Mesendoderm (in vitro differentiated cells): ENCODE results near the gene ADAMTS14.

ENCODE experiments used
- DNase-seq: peaks from one replicate; pipeline ENCODE4 v3.0.0; 2013
- H2AK5ac ChIP-seq: 2 replicates; pipeline ENCODE4 v1.6.1; 2013; ENCODE audit warnings: low read length, inconsistent platforms
- H2BK120ac ChIP-seq: 2 replicates; pipeline ENCODE4 v1.6.1; 2013; ENCODE audit warnings: low read depth, mild to moderate bottlenecking, low read length, moderate library complexity, mixed read lengths
- H2BK15ac ChIP-seq: replicated peaks from 2 replicates; pipeline ENCODE4 v1.6.1; 2013; ENCODE audit warnings: low read depth, mild to moderate bottlenecking, moderate library complexity
- H2BK5ac ChIP-seq: 2 replicates; pipeline ENCODE4 v1.6.1; 2013; ENCODE audit warnings: low read length, inconsistent platforms
- H3K18ac ChIP-seq: 2 replicates; pipeline ENCODE4 v1.6.1; 2013; ENCODE audit warnings: mild to moderate bottlenecking, low read length, mixed read lengths
- H3K23ac ChIP-seq: one replicate; pipeline ENCODE4 v1.6.1; 2013; ENCODE audit warnings: low read length
- H3K27ac ChIP-seq: 2 replicates; pipeline ENCODE4 v1.5.1; 2013; ENCODE audit warnings: low read depth, mild to moderate bottlenecking, inconsistent platforms, low read length, moderate library complexity
- H3K27me3 ChIP-seq: 2 replicates; pipeline ENCODE4 v1.6.1; 2013; ENCODE audit warnings: low read length, control low read depth, mild to moderate bottlenecking, inconsistent platforms; ENCODE audit not compliant: insufficient read depth, poor library complexity
- H3K36me3 ChIP-seq: 2 replicates; pipeline ENCODE4 v1.6.1; 2013; ENCODE audit warnings: low read length, inconsistent platforms; ENCODE audit not compliant: control insufficient read depth, insufficient read depth
- H3K4ac ChIP-seq: one replicate; pipeline ENCODE4 v1.6.1; 2013; ENCODE audit warnings: low read depth, mild to moderate bottlenecking, low read length, moderate library complexity
- H3K4me1 ChIP-seq: 2 replicates; pipeline ENCODE4 v1.6.1; 2013; ENCODE audit warnings: low read depth, low read length, inconsistent platforms; ENCODE audit not compliant: control insufficient read depth
- H3K4me2 ChIP-seq: 2 replicates; pipeline ENCODE4 v1.6.1; 2013; ENCODE audit warnings: low read length
- H3K4me3 ChIP-seq: 2 replicates; pipeline ENCODE4 v1.5.1; 2013; ENCODE audit warnings: mild to moderate bottlenecking, low read length
- H3K56ac ChIP-seq: one replicate; pipeline ENCODE4 v1.6.1; 2013; ENCODE audit warnings: low read length
- H3K79me1 ChIP-seq: 2 replicates; pipeline ENCODE4 v1.6.1; 2013; ENCODE audit warnings: low read length, inconsistent platforms
- H3K79me2 ChIP-seq: 2 replicates; pipeline ENCODE4 v1.6.1; 2013; ENCODE audit warnings: mild to moderate bottlenecking, low read length; ENCODE audit not compliant: control insufficient read depth, insufficient read depth
- H3K9ac ChIP-seq: 2 replicates; pipeline ENCODE4 v1.6.1; 2013; ENCODE audit warnings: low read length, inconsistent platforms
- H4K5ac ChIP-seq: one replicate; pipeline ENCODE4 v1.6.1; 2013; ENCODE audit warnings: low read length
- H4K8ac ChIP-seq: one replicate; pipeline ENCODE4 v1.6.1; 2013; ENCODE audit warnings: low read depth, mild to moderate bottlenecking, control low read depth, low read length, moderate library complexity
- WGBS: extraction: QIAGEN DNeasy Blood & Tissue Kit; methylation state at CpG from one replicate; pipeline ENCODE4 v1.1.7; 2013; ENCODE audit warnings: low lambda C conversion rate, missing lambda C conversion rate; ENCODE audit not compliant: insufficient coverage; ENCODE audit errors: extremely low coverage; 5-methylcytosine and 5-hydroxymethylcytosine counted together

The ADAMTS14 gene

DNA sequence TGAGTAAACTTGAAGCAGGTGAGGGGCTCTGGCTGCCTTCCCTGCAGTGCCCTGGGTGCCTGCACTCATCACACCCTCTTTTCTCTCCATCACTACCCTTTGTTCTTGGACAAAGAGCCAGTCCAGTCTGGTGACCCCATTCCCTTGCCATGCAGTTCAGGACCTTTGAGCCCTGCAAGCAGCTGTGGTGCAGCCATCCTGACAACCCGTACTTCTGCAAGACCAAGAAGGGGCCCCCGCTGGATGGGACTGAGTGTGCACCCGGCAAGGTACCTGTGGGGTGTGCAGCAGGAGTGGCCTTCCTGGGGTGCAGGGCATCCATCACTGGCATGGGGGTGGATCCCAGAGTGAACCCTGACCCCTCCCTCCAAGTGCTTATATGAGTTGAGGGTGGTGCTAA lies 64.2 kb downstream of the ADAMTS14 start:
- Histone ChIP-seq H3K4me1 (no peaks in the 10 kb centered on the region), H4K8ac (no peak overlapping the region), H2AK5ac (no peak overlapping the region), H3K56ac (no peak overlapping the region), H3K4me3 (no peak overlapping the region), H3K9ac (no peak overlapping the region), H4K5ac (no peak overlapping the region), H3K79me2 (no peaks in the 10 kb centered on the region), H3K23ac (no peak overlapping the region), H3K4me2 (no peak overlapping the region), H2BK120ac (no peak overlapping the region), H3K36me3 (no peaks in the 10 kb centered on the region), H3K4ac (no peak overlapping the region), H2BK15ac (no peak overlapping the region), H2BK5ac (no peak overlapping the region), H3K79me1 (no peaks in the 10 kb centered on the region), H3K27me3 (no peaks in the 10 kb centered on the region), H3K18ac (no peak overlapping the region), H3K27ac (no peak overlapping the region)
- WGBS = no CpG with 5 or more reads among the region's 3 CpGs
- DNase-seq = no peak

DNA sequence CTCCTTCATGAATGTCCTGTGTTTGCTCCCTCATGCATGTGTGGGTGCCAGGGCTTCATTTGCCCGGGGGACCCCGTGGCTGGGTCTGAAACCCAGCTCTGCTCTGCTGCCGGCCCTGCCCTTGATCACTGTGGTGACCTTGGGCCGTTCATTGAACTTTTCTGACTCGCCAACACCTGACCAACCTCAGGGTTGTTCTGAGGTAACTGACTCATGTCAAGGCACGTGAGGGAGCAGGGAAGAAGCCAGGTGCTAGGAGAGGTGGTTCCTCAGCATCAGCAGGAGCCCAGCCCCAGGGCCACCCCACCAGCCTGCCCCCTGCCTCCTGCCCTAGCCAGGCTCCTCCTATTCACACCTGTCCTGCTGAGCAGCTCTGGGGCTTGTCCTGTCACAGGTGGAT lies 64.9 kb downstream of the ADAMTS14 start:
- Histone ChIP-seq H3K4ac (no peak overlapping the region), H3K4me3 (no peak overlapping the region), H3K18ac (no peak overlapping the region), H4K8ac (no peak overlapping the region), H3K27ac (no peak overlapping the region), H2BK5ac (no peak overlapping the region), H3K4me2 (no peak overlapping the region), H4K5ac (no peak overlapping the region), H3K79me1 (no peaks in the 10 kb centered on the region), H3K23ac (no peak overlapping the region), H2BK15ac (no peak overlapping the region), H3K36me3 (no peaks in the 10 kb centered on the region), H3K79me2 (no peaks in the 10 kb centered on the region), H2AK5ac (no peak overlapping the region), H2BK120ac (no peak overlapping the region), H3K27me3 (no peaks in the 10 kb centered on the region), H3K4me1 (no peaks in the 10 kb centered on the region), H3K56ac (no peak overlapping the region), H3K9ac (no peak overlapping the region)
- WGBS = no CpG with 5 or more reads among the region's 6 CpGs
- DNase-seq = no peak

DNA sequence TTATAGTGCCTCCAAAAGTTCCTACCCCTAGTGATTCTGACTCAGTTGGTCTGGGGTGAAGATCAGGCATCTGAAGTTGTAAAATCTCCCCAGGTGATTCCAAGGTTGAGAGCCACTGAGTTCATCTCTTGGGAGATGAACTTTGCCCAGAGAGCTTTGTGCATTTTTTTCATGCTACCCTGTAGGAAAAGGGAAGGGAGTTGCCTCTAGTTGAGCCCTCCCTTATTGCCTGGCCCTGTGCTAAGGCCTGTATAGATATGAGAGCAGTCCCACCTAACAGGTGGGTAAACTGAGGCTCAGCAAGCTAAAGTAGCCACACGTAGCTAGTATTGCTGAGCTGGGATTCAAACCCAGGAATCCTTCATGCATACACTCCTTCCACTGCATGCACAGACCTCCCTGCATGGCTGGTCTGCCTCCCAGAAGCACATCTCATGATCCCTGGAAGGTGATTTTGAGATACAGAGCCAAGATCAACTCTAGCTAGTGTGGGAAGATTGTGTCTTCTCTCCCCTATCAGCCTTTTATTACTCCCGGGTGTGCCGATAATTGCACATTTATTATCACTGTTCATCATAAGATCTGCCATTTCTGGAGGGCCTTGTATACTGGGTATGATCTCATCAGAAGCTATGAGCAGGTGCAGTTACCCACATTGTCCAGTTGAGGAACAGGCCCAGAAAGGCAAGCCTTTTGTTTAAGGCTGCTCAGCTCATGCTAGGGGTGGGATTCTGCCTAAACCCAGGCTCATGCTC lies 65.9 kb downstream of the ADAMTS14 start:
- Histone ChIP-seq H3K23ac (no peak overlapping the region), H4K8ac (no peak overlapping the region), H2AK5ac (no peak overlapping the region), H2BK15ac (no peak overlapping the region), H3K56ac (no peak overlapping the region), H4K5ac (no peak overlapping the region), H3K4ac (no peak overlapping the region), H3K4me2 (no peak overlapping the region), H2BK120ac (no peak overlapping the region), H3K36me3 (no peaks in the 10 kb centered on the region), H3K4me3 (no peak overlapping the region), H3K27ac (no peak overlapping the region), H3K9ac (no peak overlapping the region), H3K79me2 (no peaks in the 10 kb centered on the region), H2BK5ac (no peak overlapping the region), H3K79me1 (no peaks in the 10 kb centered on the region), H3K18ac (no peak overlapping the region), H3K4me1 (no peaks in the 10 kb centered on the region), H3K27me3 (no peaks in the 10 kb centered on the region)
- DNase-seq = no peak
- no CpG with 5 or more reads among the region's 3 CpGs for WGBS

DNA sequence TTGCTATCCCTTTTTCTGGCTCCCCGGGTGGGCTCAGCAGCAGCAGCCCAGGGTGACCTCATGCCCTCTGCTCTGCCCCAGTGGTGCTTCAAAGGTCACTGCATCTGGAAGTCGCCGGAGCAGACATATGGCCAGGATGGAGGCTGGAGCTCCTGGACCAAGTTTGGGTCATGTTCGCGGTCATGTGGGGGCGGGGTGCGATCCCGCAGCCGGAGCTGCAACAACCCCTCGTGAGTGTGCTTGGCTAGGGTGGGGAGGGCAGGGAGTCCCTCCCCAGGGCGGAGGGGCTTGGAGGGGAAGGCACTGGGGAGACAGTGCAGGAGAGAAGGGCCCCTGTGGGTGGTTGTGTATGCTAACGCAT lies 66.4 kb downstream of the ADAMTS14 start:
- WGBS = no CpG with 5 or more reads among the region's 12 CpGs
- no peak overlapping the region for H4K8ac ChIP-seq
- H3K27me3 ChIP-seq = no peaks in the 10 kb centered on the region
- no peak overlapping the region for H2AK5ac ChIP-seq
- no peak overlapping the region for H3K4me3 ChIP-seq
- H3K36me3 ChIP-seq = no peaks in the 10 kb centered on the region
- no peak for DNase-seq
- H3K79me1 ChIP-seq = no peaks in the 10 kb centered on the region
- no peak overlapping the region for H3K18ac ChIP-seq
- H2BK15ac ChIP-seq = no peak overlapping the region
- H3K9ac ChIP-seq = no peak overlapping the region
- H3K79me2 ChIP-seq = no peaks in the 10 kb centered on the region
- H4K5ac ChIP-seq = no peak overlapping the region
- no peak overlapping the region for H3K4ac ChIP-seq
- H3K27ac ChIP-seq = no peak overlapping the region
- no peak overlapping the region for H2BK120ac ChIP-seq
- H2BK5ac ChIP-seq = no peak overlapping the region
- H3K56ac ChIP-seq = no peak overlapping the region
- H3K23ac ChIP-seq = no peak overlapping the region
- no peaks in the 10 kb centered on the region for H3K4me1 ChIP-seq
- no peak overlapping the region for H3K4me2 ChIP-seq

DNA sequence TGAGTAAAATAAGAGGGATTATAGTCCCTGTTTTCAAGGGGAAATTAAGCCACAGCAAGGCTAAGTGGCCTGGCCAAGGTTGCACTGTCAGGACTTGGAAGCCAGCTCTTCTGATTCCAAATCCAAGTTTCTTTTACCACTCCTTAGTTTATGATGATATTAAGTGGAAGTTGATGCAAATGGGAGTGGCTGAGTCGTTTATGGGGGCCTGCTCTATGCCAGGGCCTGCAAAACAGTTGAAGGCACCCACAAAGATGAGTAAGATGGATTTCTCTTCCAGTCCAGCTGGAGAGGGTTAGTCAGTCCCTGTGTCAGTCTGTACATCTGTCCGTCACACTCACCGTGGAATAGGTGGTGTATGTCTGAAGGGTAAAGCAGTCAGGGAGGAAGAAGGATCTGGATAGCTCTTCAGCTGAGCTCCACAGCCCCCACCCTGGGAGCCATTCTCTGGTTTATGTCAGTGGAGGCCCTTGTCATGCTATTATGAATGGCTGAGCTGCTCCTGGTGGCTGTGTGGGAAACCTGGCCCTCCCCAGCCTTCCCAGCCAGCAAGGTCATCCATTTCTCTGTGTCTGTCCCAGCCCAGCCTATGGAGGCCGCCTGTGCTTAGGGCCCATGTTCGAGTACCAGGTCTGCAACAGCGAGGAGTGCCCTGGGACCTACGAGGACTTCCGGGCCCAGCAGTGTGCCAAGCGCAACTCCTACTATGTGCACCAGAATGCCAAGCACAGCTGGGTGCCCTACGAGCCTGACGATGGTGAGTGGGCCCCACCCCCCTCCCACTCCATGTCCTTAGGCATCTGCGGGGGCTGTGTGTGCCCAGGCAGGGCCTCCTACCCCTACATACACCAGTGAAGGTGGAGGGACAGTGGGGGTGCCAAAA lies 68.3 kb downstream of the ADAMTS14 start:
- H3K4me3 ChIP-seq = no peak overlapping the region
- no peak overlapping the region for H3K18ac ChIP-seq
- WGBS = no CpG with 5 or more reads among the region's 12 CpGs
- no peak overlapping the region for H3K4me2 ChIP-seq
- no peak overlapping the region for H2BK15ac ChIP-seq
- no peak overlapping the region for H2AK5ac ChIP-seq
- no peaks in the 10 kb centered on the region for H3K4me1 ChIP-seq
- no peak overlapping the region for H4K5ac ChIP-seq
- no peak overlapping the region for H2BK5ac ChIP-seq
- H3K9ac ChIP-seq = no peak overlapping the region
- H4K8ac ChIP-seq = no peak overlapping the region
- no peaks in the 10 kb centered on the region for H3K79me1 ChIP-seq
- no peak for DNase-seq
- H3K36me3 ChIP-seq = no peaks in the 10 kb centered on the region
- H2BK120ac ChIP-seq = no peak overlapping the region
- no peak overlapping the region for H3K23ac ChIP-seq
- H3K27ac ChIP-seq = no peak overlapping the region
- H3K79me2 ChIP-seq = no peaks in the 10 kb centered on the region
- no peak overlapping the region for H3K56ac ChIP-seq
- H3K27me3 ChIP-seq = no peaks in the 10 kb centered on the region
- H3K4ac ChIP-seq = no peak overlapping the region
